ENCODE measurements around the gene EPHB4.

EPHB4 gene

DNA sequence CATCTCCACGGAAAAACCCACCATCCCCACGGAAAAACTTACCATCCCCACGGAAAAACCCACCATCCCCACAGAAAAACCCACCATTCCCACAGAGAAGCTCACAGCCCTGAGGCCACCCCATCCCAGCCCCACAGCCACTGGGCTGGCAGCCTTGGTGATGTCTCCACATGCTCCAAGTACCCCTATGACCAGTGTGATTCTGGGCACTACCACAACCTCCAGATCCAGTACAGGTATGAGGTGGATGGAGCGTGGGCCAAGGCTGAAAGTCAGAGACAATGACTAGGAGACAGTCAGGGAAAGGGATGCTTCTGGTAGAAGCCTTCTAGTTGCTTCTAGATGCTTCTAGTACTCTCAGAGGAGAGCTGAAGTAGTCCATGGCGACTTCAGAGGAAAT is 74.3 kb downstream of the EPHB4 start (continued):
- TF ChIP-seq, protein P1, sequence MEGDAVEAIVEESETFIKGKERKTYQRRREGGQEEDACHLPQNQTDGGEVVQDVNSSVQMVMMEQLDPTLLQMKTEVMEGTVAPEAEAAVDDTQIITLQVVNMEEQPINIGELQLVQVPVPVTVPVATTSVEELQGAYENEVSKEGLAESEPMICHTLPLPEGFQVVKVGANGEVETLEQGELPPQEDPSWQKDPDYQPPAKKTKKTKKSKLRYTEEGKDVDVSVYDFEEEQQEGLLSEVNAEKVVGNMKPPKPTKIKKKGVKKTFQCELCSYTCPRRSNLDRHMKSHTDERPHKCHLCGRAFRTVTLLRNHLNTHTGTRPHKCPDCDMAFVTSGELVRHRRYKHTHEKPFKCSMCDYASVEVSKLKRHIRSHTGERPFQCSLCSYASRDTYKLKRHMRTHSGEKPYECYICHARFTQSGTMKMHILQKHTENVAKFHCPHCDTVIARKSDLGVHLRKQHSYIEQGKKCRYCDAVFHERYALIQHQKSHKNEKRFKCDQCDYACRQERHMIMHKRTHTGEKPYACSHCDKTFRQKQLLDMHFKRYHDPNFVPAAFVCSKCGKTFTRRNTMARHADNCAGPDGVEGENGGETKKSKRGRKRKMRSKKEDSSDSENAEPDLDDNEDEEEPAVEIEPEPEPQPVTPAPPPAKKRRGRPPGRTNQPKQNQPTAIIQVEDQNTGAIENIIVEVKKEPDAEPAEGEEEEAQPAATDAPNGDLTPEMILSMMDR (tag by site-specific recombination; IDR thresholded peaks at IDR 0.05): no peak
- no peak for TF ChIP-seq ZNF132 (tag by site-specific recombination; IDR thresholded peaks at IDR 0.05; ENCODE audit: borderline replicate concordance)
- no peak for TF ChIP-seq SCRT2 (tag by site-specific recombination; IDR thresholded peaks at IDR 0.05)
- TF ChIP-seq ZIC2 (tag by site-specific recombination; IDR thresholded peaks at IDR 0.05): no peak
- no peak for TF ChIP-seq ZNF549 (tag by site-specific recombination; IDR thresholded peaks at IDR 0.05)
- TF ChIP-seq ZNF670 (tag by site-specific recombination; IDR thresholded peaks at IDR 0.05; ENCODE audit: low read depth): no peak
